CD4-positive, alpha-beta T cell treated with Interleukin-15 for 1 hour (primary cell): ENCODE measurements around the gene SLC25A51.
"Not testable (repeated sequence)": the region's sequence is repeated elsewhere in the genome, so short reads cannot be mapped to it uniquely, and the experiment has no call there.

Source experiments
- DNase-seq: peaks from one replicate; pipeline ENCODE4 v3.0.0-alpha.2; 2020

SLC25A51 gene

DNA sequence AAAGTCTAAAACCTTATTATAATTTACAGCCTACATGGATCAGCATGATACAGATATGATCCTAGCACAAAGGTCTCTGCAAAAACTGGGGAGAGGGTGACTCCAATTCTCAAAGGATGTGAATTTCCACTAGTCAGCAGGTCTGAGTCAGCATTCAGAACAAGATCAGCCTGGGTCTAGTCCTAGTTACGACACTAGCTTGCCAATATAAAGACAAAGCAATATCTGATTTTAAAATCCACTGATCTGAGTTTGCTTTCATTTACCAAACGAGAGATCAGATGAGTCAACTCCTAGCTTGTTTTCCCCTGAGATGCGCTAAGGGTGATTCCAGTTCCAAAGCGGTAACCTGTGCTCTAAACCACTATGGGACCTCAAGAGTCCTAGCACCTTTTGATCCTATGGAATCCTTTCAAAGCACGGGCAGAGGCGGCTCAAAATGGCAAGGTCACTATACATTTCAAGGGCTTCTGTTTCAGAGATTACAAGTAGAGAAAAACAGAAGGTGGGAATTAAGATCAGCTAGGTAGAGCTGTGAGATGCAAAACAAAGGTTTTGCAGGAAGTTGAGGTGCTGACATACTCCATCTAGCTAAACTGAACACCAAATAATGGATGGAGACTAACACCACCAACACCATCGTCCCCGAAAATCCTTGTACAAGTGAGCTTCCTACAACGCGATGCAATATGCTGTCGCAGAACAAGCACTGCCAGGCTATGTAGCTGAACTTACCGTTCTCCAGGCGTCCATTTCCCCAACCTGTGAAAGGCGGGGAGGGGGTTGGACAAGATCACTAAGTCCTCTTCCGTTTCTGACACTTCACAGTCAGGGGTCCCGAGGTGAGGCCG lies 906 bp downstream of the SLC25A51 start:
- DNase-seq, result no peak

DNA sequence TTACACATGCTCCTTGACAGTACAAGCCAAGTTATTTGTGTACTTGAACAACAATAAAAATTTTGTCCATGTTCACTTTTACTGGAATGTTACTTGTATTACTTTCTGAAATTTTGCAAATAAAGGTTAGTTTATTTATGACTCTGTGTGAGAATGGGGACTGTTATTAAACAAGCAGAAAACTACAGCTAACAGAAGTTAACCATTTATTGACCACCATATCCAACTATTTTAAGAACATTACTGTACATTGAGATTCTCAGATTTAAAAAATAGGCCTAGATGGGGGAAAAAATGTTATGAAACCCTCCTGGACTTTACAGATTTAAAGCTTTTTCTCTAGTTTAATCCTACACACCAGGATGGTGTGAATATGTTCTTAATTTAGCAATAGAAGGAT lies 1.8 kb downstream of the SLC25A51 start:
- DNase-seq, result no peak

DNA sequence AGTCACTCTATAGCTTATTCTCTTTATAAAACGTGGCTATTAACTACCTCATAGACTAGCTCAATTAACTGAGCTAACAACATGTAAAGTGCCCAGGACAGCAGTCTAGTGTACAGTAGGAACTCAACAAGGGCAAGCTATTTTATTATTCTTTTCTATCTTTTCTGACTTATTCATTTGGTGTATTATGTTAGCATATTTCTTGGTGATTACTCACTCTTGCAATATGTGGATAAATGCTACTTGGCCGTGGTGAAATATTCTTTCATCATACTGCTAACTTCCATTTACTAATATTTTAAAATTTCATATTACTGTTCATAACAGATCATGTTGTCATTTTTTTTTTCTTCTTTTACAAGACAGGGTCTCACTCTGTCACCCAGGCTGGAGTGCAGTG lies 4.9 kb downstream of the SLC25A51 start:
- no peak for DNase-seq

DNA sequence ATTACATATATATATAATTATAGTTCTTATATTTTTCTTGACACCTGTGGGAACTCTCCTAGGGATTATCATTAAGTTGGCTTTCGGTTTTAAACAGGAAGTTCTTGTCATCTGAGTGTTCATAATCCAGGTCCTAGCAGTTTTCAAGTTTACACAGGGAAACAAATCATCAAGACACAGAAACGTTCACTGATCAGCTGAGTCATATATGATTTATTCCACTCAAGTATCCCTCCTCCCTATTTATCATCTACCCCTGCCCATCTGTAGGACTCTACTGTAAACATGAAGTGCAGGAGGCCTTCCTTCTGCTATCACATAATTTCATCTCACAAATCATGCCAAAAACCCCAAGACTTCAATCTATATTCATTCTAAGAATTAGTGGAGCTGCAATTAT lies 6.3 kb downstream of the SLC25A51 start:
- no peak for DNase-seq

DNA sequence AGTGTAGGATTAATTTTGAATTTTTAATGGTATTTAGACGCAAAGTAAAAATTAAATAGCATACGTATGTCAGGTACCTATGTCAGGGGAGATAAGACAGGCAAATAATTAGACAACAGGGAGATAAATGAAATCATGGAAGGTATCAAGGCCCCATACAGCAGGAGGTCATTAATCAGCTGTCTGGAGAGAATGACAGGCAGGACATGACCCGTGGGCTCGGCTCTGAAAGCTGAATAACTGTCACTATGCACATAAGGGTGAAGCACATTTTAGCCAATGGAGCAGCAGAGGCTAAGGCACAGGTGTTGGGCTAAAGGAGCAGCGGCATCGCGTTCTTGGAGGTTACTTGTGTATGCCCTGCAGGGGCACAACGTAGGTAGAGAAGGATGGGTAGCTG lies 11.9 kb downstream of the SLC25A51 start:
- DNase-seq, result no peak

DNA sequence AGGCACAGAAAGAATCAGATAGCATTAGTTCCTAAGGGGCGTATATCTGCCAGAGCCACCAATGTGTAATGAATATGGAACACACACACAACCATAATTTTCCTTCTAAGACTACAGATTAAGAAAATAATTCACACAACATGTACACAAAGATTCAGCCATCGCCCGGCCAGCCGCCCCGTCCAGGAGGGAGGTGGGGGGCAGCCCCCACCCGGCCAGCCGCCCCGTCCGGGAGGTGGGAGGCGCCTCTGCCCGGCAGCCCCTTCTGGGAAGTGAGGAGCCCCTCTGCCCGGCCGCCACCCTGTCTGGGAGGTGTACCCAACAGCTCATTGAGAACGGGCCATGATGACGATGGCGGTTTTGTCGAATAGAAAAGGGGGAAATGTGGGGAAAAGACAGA lies 12.9 kb downstream of the SLC25A51 start:
- DNase-seq, result not testable (repeated sequence)

DNA sequence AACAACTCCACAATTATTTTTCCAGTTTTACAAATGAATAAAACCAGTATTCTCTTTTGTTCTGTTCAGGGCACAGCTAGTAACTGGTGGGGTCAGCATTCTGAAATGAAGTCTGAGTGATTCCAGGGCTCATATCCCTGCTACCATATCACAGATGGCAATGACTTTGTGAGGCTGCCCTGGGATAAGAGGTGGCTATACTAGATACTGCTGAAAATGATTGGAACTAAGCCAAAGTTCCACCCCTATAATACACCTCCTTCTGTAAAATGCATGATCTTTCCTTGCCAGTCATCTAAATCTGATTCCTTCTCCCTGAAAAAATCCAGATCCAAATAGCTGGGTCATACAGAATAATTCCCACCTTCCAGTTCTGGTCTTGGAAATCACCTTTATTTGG lies 14.4 kb downstream of the SLC25A51 start:
- no peak for DNase-seq

DNA sequence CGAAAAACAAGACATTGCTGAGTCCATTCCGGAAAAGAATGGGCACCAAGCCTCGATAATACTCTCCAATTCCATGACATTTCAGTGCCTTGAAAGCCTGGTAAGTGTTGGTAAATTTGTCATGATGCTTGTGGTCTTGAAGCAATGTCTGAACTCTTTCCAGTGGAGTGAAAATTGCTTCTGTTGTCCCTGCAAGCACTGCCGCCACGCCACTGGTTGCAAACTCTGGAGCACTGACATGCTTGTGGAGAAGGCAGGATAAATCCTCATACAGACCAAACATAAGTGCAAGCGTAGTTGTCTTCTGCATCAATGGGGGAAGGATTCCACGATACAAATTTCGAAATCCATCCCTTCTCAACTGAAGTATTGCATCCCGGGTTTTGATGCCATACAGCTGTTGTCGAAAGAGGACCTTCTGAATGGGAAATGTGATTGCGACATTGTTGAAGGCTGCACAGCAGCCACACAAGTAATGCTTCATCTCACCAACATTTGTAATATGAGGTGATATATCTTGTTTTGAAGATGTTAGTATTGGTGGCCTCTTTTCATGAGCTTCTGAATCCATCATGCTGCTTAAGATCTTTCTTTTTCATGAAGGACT lies 15.8 kb downstream of the SLC25A51 start:
- DNase-seq, result not testable (repeated sequence)

DNA sequence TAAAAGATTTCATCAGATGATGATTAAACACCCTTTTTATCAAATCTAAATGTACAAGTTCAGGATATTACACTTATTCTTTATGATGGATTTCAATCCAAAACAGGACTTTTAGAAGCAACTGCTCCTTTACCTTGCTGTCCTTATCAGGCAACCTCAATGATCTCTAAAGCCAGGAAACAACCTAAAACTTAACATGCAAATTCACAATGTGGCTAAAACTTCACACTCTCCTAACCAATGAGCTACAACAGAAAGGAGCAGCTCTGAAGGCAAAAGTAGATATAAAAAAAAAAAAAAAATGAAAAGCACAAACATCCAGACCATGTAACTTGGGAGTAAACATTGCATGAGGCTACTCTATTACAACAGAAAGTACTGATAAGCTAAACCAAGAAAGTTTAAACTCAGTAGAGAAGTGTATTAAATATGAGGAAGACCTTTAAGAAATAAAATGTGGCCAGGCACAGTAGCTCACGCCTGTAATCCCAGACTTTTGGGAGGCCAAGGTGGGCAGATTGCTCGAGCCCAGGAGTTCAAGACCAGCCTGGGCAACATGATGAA lies 22.9 kb downstream of the SLC25A51 start:
- DNase-seq, result no peak

DNA sequence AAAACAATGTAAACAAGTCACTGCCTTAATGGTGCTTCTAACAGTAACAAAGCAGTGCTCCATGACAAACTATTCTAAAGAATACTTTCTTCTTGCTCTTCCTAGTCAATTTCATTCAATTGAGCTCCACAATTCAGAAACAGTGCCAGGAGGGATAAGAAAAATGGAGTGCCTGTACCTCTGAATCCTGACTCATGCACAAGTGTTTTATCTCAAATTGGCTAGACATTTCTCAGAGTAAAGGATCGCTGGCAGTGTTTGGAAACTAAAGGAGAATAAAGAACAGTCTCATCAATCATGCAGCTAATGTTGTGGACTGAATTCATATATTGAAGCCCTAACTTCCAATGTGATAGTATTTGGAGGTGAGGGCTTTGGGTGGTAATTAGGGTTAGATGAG lies 27.6 kb downstream of the SLC25A51 start:
- DNase-seq, result no peak

DNA sequence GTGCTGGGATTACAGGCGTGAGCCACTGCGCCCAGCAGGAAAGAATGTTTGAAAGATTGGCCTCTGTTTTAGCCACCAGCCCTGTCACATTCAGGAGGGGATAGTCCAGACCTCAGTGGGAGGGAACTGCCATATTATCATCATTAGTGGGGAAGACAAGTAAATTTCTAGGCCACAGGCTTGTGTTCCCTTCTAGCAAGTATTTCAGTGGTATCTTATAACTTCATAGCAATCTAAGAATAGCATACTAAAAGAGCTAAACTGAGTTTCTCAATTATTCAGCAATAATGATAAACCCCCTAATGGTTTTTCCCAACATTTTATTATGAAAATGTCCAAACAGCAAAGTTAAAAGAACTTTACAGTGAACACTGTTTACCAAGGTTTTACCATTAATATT lies 30.0 kb downstream of the SLC25A51 start:
- DNase-seq, result no peak

DNA sequence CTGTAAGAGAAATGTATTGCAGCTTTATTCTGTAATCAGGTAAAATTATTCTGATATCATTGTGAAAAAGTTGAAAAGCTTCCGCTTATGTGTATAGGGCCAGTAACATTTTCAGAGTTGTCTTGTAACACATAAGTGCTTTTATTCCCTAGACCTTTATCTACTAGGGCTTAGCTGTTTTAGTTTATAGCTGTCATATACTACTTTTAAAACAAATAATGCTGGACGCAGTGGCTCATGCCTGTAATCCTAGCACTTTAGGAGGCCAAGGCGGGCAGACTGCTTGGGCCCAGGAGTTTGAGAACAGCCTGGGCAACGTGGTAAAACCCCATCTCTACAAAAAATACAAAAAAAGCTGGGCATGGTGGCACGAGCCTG lies 33.1 kb downstream of the SLC25A51 start:
- DNase-seq, result no peak

DNA sequence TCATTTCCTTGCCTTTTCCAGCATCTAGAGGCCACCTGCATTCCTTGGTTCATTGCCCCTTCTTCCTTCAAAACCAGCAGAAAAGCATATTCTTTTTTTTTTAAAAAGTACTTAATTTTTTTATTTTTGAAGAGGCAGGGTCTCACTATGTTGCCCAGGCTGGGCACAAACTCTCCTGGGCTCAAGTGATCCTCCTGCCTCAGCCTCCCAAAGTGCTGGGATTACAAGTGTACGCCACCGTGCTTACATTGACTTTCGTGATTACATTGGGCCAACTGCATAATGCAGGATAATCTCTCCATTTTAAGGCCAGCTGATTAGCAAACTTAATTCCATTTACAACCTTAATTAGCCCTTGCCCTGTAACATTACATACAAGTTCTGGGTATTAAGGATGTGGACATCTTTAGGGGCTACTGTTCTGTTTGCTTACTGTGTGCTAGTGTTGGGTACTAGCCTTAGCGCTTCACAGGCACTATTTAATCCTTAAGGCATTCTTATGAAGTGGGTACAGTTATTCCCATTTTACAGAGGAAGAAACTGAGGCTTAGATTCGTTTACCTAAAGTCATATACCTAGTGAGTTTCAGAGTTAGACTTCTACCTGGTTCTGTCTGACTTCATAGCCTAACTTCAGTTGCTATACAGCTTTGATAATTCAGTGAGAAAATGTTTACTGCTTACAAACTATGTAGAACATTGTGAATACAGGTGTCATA lies 33.7 kb downstream of the SLC25A51 start:
- DNase-seq, result no peak

DNA sequence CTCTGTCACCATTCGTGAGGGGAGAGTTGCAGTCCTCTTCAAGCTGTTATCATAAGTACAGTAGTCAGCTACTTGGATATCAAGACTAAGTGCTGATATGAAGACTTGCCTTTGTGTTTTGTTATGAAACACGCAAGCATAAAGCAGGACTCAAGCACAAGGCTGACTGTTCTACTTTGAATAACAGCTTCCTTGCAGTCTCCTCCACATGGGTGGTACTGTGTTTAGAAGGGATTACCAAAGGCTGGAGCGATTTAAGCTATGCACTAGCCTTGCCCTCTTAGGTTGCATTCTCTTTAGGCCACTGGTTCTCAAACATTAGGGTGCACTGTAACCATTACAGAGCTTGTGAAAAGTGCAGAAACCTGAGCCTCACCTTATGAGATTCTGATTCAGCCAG lies 41.4 kb downstream of the SLC25A51 start:
- DNase-seq, result no peak

DNA sequence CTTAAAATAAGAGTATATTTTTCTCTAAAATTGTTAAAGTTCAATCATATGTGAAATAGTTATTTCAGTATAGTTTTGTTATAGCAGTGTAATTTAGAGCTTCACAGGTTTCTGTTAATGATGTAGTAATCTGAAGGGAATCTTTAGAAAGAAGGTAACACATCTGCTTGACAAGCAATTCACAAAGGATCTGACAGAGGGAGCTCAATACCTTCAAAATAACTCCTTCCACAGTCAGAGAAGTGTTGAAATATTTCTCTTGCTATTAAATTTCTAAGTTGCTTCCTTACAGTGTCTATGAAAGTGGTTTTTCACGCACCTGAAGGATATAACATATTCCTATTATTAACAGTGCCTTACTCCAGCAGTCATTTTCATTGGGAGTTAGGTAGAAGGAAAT lies 44.9 kb downstream of the SLC25A51 start:
- DNase-seq, result no peak

DNA sequence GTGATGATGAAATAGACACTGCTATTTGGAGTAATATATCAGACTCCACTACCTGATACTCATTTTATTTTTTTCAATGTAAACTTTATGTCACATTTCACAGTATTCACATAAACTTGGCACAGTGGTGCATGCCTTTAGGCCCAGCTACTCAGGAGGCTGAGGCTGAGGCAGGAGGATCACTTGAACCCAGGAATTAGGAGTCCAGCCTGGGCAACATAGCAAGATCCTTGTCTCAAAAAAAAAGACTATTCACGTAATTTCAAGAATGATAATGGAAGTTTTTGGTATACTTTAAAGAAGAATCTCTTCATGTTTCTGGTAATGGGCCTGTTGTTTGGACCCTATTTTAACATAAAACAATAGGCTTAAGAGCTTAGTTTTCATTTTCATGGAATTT lies 47.4 kb downstream of the SLC25A51 start:
- no peak for DNase-seq

DNA sequence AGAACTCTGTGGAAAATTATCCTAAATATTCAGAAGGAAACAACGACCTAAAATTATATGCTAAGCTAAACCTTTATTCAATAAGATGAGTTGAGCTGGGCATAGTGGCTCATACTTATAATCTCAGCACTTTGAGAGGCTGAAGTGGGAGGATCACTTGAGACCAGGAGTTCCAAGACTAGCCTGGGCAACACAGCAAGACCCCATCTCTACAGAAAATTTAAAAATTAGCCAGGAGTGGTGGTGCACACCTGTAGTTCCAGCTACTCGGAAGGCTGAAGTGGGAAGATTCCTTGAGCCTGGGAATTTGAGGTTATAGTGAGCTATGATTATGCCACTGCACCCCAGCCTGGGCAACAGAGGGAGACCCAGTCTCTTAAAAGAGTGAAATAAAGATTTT lies 51.7 kb downstream of the SLC25A51 start:
- DNase-seq, result no peak

DNA sequence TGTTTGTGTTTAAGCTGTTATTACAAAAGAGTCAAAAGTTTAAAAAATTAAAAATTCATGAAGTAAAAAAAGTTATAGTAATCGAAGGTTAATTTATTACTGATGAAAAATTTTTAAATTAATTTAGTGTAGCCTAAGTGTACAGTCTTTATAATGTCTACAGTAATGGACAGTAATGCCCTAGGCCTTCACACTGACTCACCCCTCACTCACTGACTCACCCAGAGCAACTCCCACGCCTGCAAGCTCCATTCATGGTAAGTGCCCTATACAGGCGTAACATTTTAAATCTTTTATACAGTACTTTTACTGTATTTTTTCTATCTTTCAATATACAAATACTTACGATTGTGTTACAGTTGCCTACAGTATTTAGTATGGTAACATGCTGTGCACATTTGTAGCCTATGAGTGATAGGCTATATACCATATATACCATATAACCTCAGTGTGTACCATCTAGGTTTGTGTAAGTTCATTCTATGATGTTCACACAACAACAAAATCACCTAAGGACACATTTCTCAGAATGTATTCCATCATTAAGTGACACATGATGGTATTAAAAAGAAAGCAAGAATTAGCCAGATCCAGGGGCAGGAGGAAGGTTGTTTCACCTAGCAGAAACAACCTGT lies 63.2 kb downstream of the SLC25A51 start:
- DNase-seq, result no peak

DNA sequence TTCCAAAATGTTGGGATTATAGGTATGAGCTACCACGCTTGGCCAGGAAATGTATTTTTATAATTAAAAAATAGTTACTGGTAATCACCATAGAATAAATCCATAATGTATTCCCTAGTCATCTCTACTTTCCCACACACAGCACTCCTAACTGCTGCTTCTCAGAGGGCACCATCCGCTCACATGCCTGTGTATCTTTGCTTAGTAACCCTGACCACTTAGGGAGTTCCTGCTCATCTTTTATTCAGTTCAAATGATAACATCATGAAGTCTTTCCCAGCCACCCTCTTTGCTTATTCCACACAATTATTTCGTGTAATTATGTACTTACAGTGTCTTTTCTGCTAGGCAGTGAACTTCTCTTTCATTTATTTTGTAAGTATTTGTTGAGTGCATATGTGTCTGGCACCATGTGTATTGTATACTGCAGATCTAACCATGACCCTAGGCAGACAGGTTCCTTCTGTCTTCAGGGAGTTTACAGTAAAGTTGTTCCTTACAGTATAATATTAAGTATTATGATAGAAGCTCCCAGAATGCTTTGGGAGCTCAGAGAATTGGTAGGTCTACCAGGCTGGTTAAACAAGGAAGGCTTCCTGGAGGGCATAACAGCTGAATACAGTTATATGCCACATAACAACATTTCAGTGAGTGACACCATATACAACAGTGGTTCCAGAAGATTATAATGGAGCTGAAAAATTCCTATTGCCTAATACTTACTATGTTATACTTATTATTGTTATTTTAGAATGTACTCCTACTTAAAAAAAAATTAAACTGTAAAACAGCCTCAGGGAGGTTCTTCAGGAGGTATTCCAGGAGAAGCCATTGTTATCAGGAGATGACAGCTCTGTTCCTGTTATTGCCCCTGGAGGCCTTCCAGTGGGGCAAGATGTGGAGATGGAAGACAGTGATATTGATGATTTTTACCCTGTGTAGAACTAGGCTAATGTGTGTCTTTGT lies 64.1 kb downstream of the SLC25A51 start:
- DNase-seq, result no peak
